Mammary epithelial cell (primary cell): Measurements from ENCODE around the gene LPAR4.

ENCODE experiments used
- CTCF ChIP-seq, 2 donors: IDR thresholded peaks in 1 of 2; conservative IDR thresholded peaks in 1 of 2; 2 replicates each; pipeline ENCODE4 v1.5.1; 2011 to 2012; ENCODE audit warnings: inconsistent platforms in 2 of 2, low read length in 2 of 2, mild to moderate bottlenecking in 2 of 2, control low read depth in 1 of 2, low read depth in 1 of 2; ENCODE audit not compliant: insufficient read depth in 1 of 2; ENCODE audit errors: extremely low read depth in 1 of 2
- EZH2 ChIP-seq: IDR thresholded peaks from 2 replicates; pipeline ENCODE4 v1.6.1; 2012; ENCODE audit warnings: low read length, inconsistent platforms, borderline replicate concordance

GRCh38 chrX:78753571-78753970 lies 6.1 kb downstream of the LPAR4 start:
- TF ChIP-seq CTCF (conservative IDR thresholded peaks at IDR 0.05 in 1 of 2, IDR thresholded peaks at IDR 0.05 in 1 of 2; ENCODE audit: extremely low read depth in 1 of 2, insufficient read depth in 1 of 2, low read depth in 1 of 2, low read length in 2 of 2) (no peak), EZH2 (no peak)
